H1 (cell line): ENCODE data around the gene FARS2. TPM values are rescaled to one million over a fixed set of nuclear protein-coding genes. Genes with fewer than 3 reads are reported as not detected.
A peak's percentile ranks its signal among the peaks of the same experiment; 100 is the strongest.

Source experiments
- CTCF ChIA-PET: fragments of 300-600 bp; sonication (Branson Sonifier 250); formaldehyde crosslinking; loops from one replicate; lab custom pipeline; 2021; ENCODE audit not compliant: partially characterized antibody; lab: Charles Lee
- POLR2A ChIA-PET: fragments of 300-600 bp; sonication (Branson Sonifier 250); formaldehyde crosslinking; loops from one replicate; lab custom pipeline; 2021; ENCODE audit warnings: inconsistent platforms; ENCODE audit not compliant: partially characterized antibody; lab: Charles Lee
- DNase-seq, 2 experiments: peaks; one replicate each; pipeline versions ENCODE4 v3.0.0 to v3.0.0-alpha.2; 2010 to 2022; ENCODE audit warnings: low spot score in 2 of 2, low read depth in 1 of 2, mixed read lengths in 1 of 2
- FAIRE-seq: peaks from 2 replicates; lab custom pipeline; 2011; peaks lifted over from hg19 to GRCh38; lab: Jason Lieb, UNC
- H2AFZ ChIP-seq: 2 replicates; pipeline ENCODE4 v1.8.1; 2012; ENCODE audit warnings: low read length, inconsistent platforms
- H2AK5ac ChIP-seq: 2 replicates; pipeline ENCODE4 v1.6.1; 2013; ENCODE audit warnings: low read depth, low read length
- H2BK120ac ChIP-seq: replicated peaks from 2 replicates; pipeline ENCODE3; 2013; ENCODE audit warnings: low read depth, low read length, inconsistent platforms
- H2BK12ac ChIP-seq: 2 replicates; pipeline ENCODE4 v1.6.1; 2013; ENCODE audit warnings: low read depth, low read length
- H2BK15ac ChIP-seq: 2 replicates; pipeline ENCODE4 v1.6.1; 2013; ENCODE audit warnings: low read length
- H2BK20ac ChIP-seq: 2 replicates; pipeline ENCODE4 v1.6.1; 2013; ENCODE audit warnings: low read length
- H2BK5ac ChIP-seq: 2 replicates; pipeline ENCODE4 v1.6.1; 2013; ENCODE audit warnings: low read depth, low read length
- H3K14ac ChIP-seq: 2 replicates; pipeline ENCODE4 v1.6.1; 2013; ENCODE audit warnings: inconsistent platforms; ENCODE audit not compliant: insufficient read length
- H3K18ac ChIP-seq: 2 replicates; pipeline ENCODE4 v1.6.1; 2013; ENCODE audit warnings: low read length; ENCODE audit errors: extremely low read depth
- H3K23ac ChIP-seq: 2 replicates; pipeline ENCODE4 v1.6.1; 2013; ENCODE audit warnings: inconsistent platforms; ENCODE audit not compliant: insufficient read length
- H3K23me2 ChIP-seq: 2 replicates; pipeline ENCODE4 v1.6.1; 2013; ENCODE audit warnings: low read depth, low read length
- H3K27ac ChIP-seq: 2 replicates; pipeline ENCODE4 v1.6.1; 2011; ENCODE audit warnings: low read depth, low read length, inconsistent platforms
- H3K27me3 ChIP-seq, 4 experiments: replicated peaks in 1 of 4; 1 replicate in 1 of 4; 2 replicates in 3 of 4; pipeline versions ENCODE4 v1.6.1 to v1.8.1; 2011 to 2013; ENCODE audit warnings: low read length in 3 of 4, mild to moderate bottlenecking in 3 of 4, inconsistent platforms in 2 of 4, mixed read lengths in 2 of 4, moderate library complexity in 1 of 4; ENCODE audit not compliant: control insufficient read depth in 3 of 4, insufficient read depth in 3 of 4; ENCODE audit errors: extremely low read depth in 1 of 4
- H3K36me3 ChIP-seq, 4 experiments: 2 replicates each; pipeline versions ENCODE4 v1.6.1 to v1.8.1; 2011 to 2013; ENCODE audit warnings: mild to moderate bottlenecking in 4 of 4, low read length in 3 of 4, moderate library complexity in 2 of 4, control low read depth in 1 of 4, inconsistent platforms in 1 of 4; ENCODE audit not compliant: insufficient read depth in 4 of 4, control insufficient read depth in 2 of 4
- H3K4ac ChIP-seq: replicated peaks from 2 replicates; pipeline ENCODE3; 2013; ENCODE audit warnings: low read length, low read depth, mixed read lengths, inconsistent platforms; ENCODE audit not compliant: insufficient read length
- H3K4me1 ChIP-seq, 4 experiments: replicated peaks in 1 of 4; 1 replicate in 1 of 4; 2 replicates in 3 of 4; pipeline versions ENCODE4 v1.6.1 to v1.8.1; 2011 to 2013; ENCODE audit warnings: low read length in 3 of 4, inconsistent platforms in 2 of 4, mixed read lengths in 1 of 4; ENCODE audit not compliant: insufficient read depth in 4 of 4, control insufficient read depth in 3 of 4
- H3K4me2 ChIP-seq, 2 experiments: 2 replicates each; pipeline versions ENCODE4 v1.6.1 to v1.8.1; 2011 to 2013; ENCODE audit warnings: low read depth in 2 of 2, low read length in 2 of 2, control low read depth in 1 of 2, inconsistent platforms in 1 of 2, mild to moderate bottlenecking in 1 of 2; ENCODE audit not compliant: insufficient read depth in 1 of 2
- H3K4me3 ChIP-seq, 4 experiments: fragments of 200-600, 300-600 bp in 1 of 4; sonication (generic), shearing (Covaris generic), sonication (Bioruptor Twin) in 1 of 4; 2 replicates each; pipeline versions ENCODE4 v1.5.1 to v1.8.1; 2011 to 2016; ENCODE audit warnings: low read length in 4 of 4, low read depth in 3 of 4, control low read depth in 2 of 4, inconsistent platforms in 2 of 4, mild to moderate bottlenecking in 2 of 4, mixed read lengths in 1 of 4, moderate library complexity in 1 of 4; ENCODE audit not compliant: insufficient read depth in 2 of 4; ENCODE audit errors: extremely low read depth in 1 of 4
- H3K56ac ChIP-seq: replicated peaks from 2 replicates; pipeline ENCODE3; 2013; ENCODE audit warnings: low read depth, mild to moderate bottlenecking, mixed read lengths, low read length, inconsistent platforms; ENCODE audit not compliant: insufficient read length
- H3K79me1 ChIP-seq: 2 replicates; pipeline ENCODE4 v1.6.1; 2013; ENCODE audit warnings: low read depth, low read length, control low read depth
- H3K79me2 ChIP-seq, 2 experiments: 2 replicates each; pipeline versions ENCODE4 v1.6.1 to v1.8.1; 2012 to 2013; ENCODE audit warnings: low read length in 2 of 2, mild to moderate bottlenecking in 2 of 2, inconsistent platforms in 1 of 2; ENCODE audit not compliant: insufficient read depth in 2 of 2, control insufficient read depth in 1 of 2
- H3K9ac ChIP-seq, 4 experiments: replicated peaks in 1 of 4; 1 replicate in 1 of 4; 2 replicates in 3 of 4; pipeline versions ENCODE4 v1.6.1 to v1.8.1; 2011 to 2013; ENCODE audit warnings: low read depth in 3 of 4, low read length in 3 of 4, control low read depth in 2 of 4, mild to moderate bottlenecking in 2 of 4, moderate library complexity in 2 of 4, inconsistent platforms in 1 of 4; ENCODE audit errors: extremely low read depth in 1 of 4
- H3K9me3 ChIP-seq, 2 experiments: 2 replicates each; pipeline versions ENCODE4 v1.6.1 to v1.8.1; 2012 to 2013; ENCODE audit warnings: mild to moderate bottlenecking in 2 of 2, moderate library complexity in 2 of 2, control low read depth in 1 of 2, inconsistent platforms in 1 of 2, low read depth in 1 of 2, low read length in 1 of 2, mixed read lengths in 1 of 2; ENCODE audit not compliant: insufficient read depth in 2 of 2
- H4K20me1 ChIP-seq, 2 experiments: replicated peaks in 1 of 2; 2 replicates each; pipeline versions ENCODE3 to v1.8.1; 2011 to 2013; ENCODE audit warnings: inconsistent platforms in 2 of 2, low read length in 2 of 2, mild to moderate bottlenecking in 1 of 2; ENCODE audit not compliant: insufficient read depth in 2 of 2, control insufficient read depth in 1 of 2
- H4K5ac ChIP-seq: 2 replicates; pipeline ENCODE4 v1.6.1; 2013; ENCODE audit warnings: low read length, low read depth, mixed read lengths, inconsistent platforms; ENCODE audit not compliant: insufficient read length
- H4K8ac ChIP-seq: 2 replicates; pipeline ENCODE4 v1.8.0; 2013; ENCODE audit warnings: mild to moderate bottlenecking, moderate library complexity, low read length, inconsistent platforms; ENCODE audit not compliant: insufficient read depth; ENCODE audit errors: extremely low read depth
- H4K91ac ChIP-seq: replicated peaks from 2 replicates; pipeline ENCODE3; 2013; ENCODE audit warnings: low read length, mixed read lengths, inconsistent platforms; ENCODE audit not compliant: insufficient read length
- CEBPB ChIP-seq: IDR thresholded peaks from 2 replicates; pipeline ENCODE4 v1.6.1; 2012; ENCODE audit warnings: low read depth, low read length
- RAD21 ChIP-seq, 2 experiments: IDR thresholded peaks in 1 of 2; conservative IDR thresholded peaks in 1 of 2; 2 replicates each; pipeline ENCODE4 v1.6.1; 2011; ENCODE audit warnings: low read depth in 2 of 2, low read length in 2 of 2, improper control_type of control experiment in 1 of 2, inconsistent platforms in 1 of 2, mild to moderate bottlenecking in 1 of 2, moderate library complexity in 1 of 2
- WGBS, 2 experiments: shearing (Covaris generic) in 1 of 2; methylation state at CpG; one replicate each; pipeline versions ENCODE4 v1.1.6 to v1.1.7; 2013 to 2015; ENCODE audit warnings: low lambda C conversion rate in 2 of 2, mixed read lengths in 2 of 2, inconsistent platforms in 1 of 2, low coverage in 1 of 2, missing lambda C conversion rate in 1 of 2; ENCODE audit not compliant: insufficient replicate concordance in 2 of 2, insufficient coverage in 1 of 2, insufficient read length in 1 of 2; ENCODE audit errors: extremely low coverage in 1 of 2, missing lambda C conversion rate in 1 of 2; 5-methylcytosine and 5-hydroxymethylcytosine counted together
- polyA plus RNA-seq, 7 experiments: library from polyadenylated mRNA; depleted of rRNA in 3 of 7; stranded (reverse) in 5 of 7; unstranded in 2 of 7; fragments of >200 nt in 5 of 7; fragments of 200-250 nt in 2 of 7; gene quantifications; 1 replicate in 5 of 7; 2 replicates in 1 of 7; 4 replicates in 1 of 7; pipeline versions ENCODE4 v1.2.1 to v1.2.3, GENCODE V29; 2011 to 2013; ENCODE audit warnings: missing spikeins in 2 of 7, mixed read lengths in 2 of 7
- total RNA-seq: library from RNA; stranded (reverse); fragmentation: NEBNext Ultra II Directional; extraction: Animal tissue kit (Norgen Biotek cat#: 25700); gene quantifications from 2 replicates; pipeline ENCODE4 v1.2.1, GENCODE V29; 2021

Gene FARS2
- total and polyA plus RNA-seq, 2 of the 8 experiments (the other 6 are each of a cell fraction or from before 2014, with no cell fraction given), result 11.7 to 14.4 TPM

GRCh38 chr6:5782783-5783547, 521.7 kb downstream of the FARS2 start:
- no peaks in the 10 kb centered on the region for H3K36me3 ChIP-seq
- POLR2A ChIA-PET, result interaction anchor here (0.6 to 0.9 kb wide), 2 partner anchors 68 to 522 kb away, joined by 3 read pairs; partner anchors contain the start of gene LYRM4
- no peaks in the 10 kb centered on the region for H3K79me2 ChIP-seq
- H3K9ac ChIP-seq, result no peak overlapping the region
- H3K4me3 ChIP-seq, result no peak overlapping the region
- H3K4me1 ChIP-seq, result peaks cover 1 to 11% (median 5%) of the 10 kb centered on the region in 4 experiments; a peak in 5 of 7 replicates
- H2BK5ac ChIP-seq, result no peak overlapping the region; the same call in 1 of the 2 replicates
- 0 out of 2 replicates have a peak overlapping the region, but pooled peaks have one; percentile 54 for H2AK5ac ChIP-seq
- H3K23me2 ChIP-seq, result no peaks in the 10 kb centered on the region
- no peak overlapping the region for H3K4ac ChIP-seq
- H3K18ac ChIP-seq, result no peak overlapping the region; the same call in 1 of the 2 replicates
- FAIRE-seq, result no peak
- CTCF ChIA-PET, result interaction anchor here (0.6 to 3.6 kb wide), 4 partner anchors 9 to 568 kb away, joined by 3 to 9 read pairs (median 4); no protein-coding TSS in a partner anchor
- TF ChIP-seq CEBPB, result no peak
- 0 out of 4 replicates have a peak, but pooled peaks of 1 of the 2 experiments have one; percentile 5 for TF ChIP-seq RAD21 (IDR thresholded peaks at IDR 0.05 in 1 of 2, conservative IDR thresholded peaks at IDR 0.05 in 1 of 2; ENCODE audit: low read depth in 2 of 2, low read length in 2 of 2)
- no peak overlapping the region for H4K91ac ChIP-seq
- H4K5ac ChIP-seq, result no peak overlapping the region
- 0 out of 2 replicates have a peak overlapping the region, but pooled peaks have one; percentile 55 for H2BK12ac ChIP-seq
- no peaks in the 10 kb centered on the region for H3K79me1 ChIP-seq
- H3K27me3 ChIP-seq, result no peaks in the 10 kb centered on the region
- H3K56ac ChIP-seq, result no peak overlapping the region
- H3K23ac ChIP-seq, result no peak overlapping the region
- no peak overlapping the region for H4K8ac ChIP-seq
- H3K27ac ChIP-seq, result no peak overlapping the region
- no peaks in the 10 kb centered on the region for H4K20me1 ChIP-seq
- H3K4me2 ChIP-seq, result no peak overlapping the region
- WGBS, 2 experiments, result 94% methylated on average over 26 of the region's 26 CpGs; no CpG with 5 or more reads in 1 of the 2 experiments
- DNase-seq, result no peak
- no peak overlapping the region for H2BK120ac ChIP-seq
- H2AFZ ChIP-seq, result no peak overlapping the region
- H2BK20ac ChIP-seq, result no peak overlapping the region
- H3K14ac ChIP-seq, result no peak overlapping the region
- H3K9me3 ChIP-seq, result no peaks in the 10 kb centered on the region
- H2BK15ac ChIP-seq, result no peak overlapping the region
